DOHH2 (cell line): ENCODE results near the gene CEACAM21.
A peak's percentile ranks its signal among the peaks of the same experiment; 100 is the strongest.

Experiments used
- H3F3A ChIP-seq: fragments of 200-600 bp; sonication (generic), shearing (Covaris generic); 2 replicates; pipeline ENCODE4 v1.6.0; 2016; ENCODE audit warnings: antibody characterized with exemption, mild to moderate bottlenecking; ENCODE audit not compliant: control insufficient read depth, insufficient read depth
- H3K27ac ChIP-seq: fragments of 200-600 bp; sonication (generic); 2 replicates; pipeline ENCODE4 v1.5.1; 2014; ENCODE audit warnings: low read depth, mild to moderate bottlenecking, low read length, moderate library complexity
- H3K27me3 ChIP-seq: fragments of 200-600 bp; sonication (generic); 2 replicates; pipeline ENCODE4 v1.6.1; 2014; ENCODE audit warnings: mild to moderate bottlenecking, low read length, mixed read lengths; ENCODE audit not compliant: control insufficient read depth
- H3K36me3 ChIP-seq: fragments of 200-600 bp; sonication (generic); 2 replicates; pipeline ENCODE4 v1.6.1; 2014; ENCODE audit warnings: mild to moderate bottlenecking, low read length, moderate library complexity, mixed read lengths; ENCODE audit not compliant: control insufficient read depth
- H3K4me1 ChIP-seq: fragments of 200-600 bp; sonication (generic); 2 replicates; pipeline ENCODE4 v1.6.1; 2014; ENCODE audit warnings: mild to moderate bottlenecking, low read length, mixed read lengths; ENCODE audit not compliant: control insufficient read depth
- H3K4me2 ChIP-seq: fragments of 200-600 bp; sonication (generic); 2 replicates; pipeline ENCODE4 v1.6.0; 2014; ENCODE audit warnings: mild to moderate bottlenecking, low read length, moderate library complexity
- H3K4me3 ChIP-seq: fragments of 200-600 bp; sonication (generic); 2 replicates; pipeline ENCODE4 v1.5.1; 2014; ENCODE audit warnings: mild to moderate bottlenecking, low read length, mixed read lengths
- H3K79me2 ChIP-seq: fragments of 200-600 bp; sonication (generic); 2 replicates; pipeline ENCODE4 v1.6.1; 2014; ENCODE audit warnings: mild to moderate bottlenecking, low read length, mixed read lengths; ENCODE audit not compliant: control insufficient read depth
- H3K9me2 ChIP-seq: fragments of 200-600 bp; sonication (generic); replicated peaks from 2 replicates; pipeline ENCODE4 v1.6.1; 2014; ENCODE audit warnings: mild to moderate bottlenecking, low read length, mixed read lengths; ENCODE audit not compliant: control insufficient read depth
- H3K9me3 ChIP-seq: fragments of 200-600 bp; sonication (generic); 2 replicates; pipeline ENCODE4 v1.6.1; 2014; ENCODE audit warnings: antibody characterized with exemption, low read length, mixed read lengths; ENCODE audit not compliant: control insufficient read depth, insufficient read depth
- H4K20me1 ChIP-seq: fragments of 200-600 bp; sonication (generic); 2 replicates; pipeline ENCODE4 v1.6.0; 2014; ENCODE audit warnings: low read depth, mild to moderate bottlenecking, antibody characterized with exemption, low read length, moderate library complexity; ENCODE audit not compliant: control insufficient read depth, insufficient read depth
- EZH2phosphoT487 ChIP-seq: fragments of 200-600 bp; sonication (generic); IDR thresholded peaks from 2 replicates; pipeline ENCODE4 v1.6.1; 2017; ENCODE audit warnings: borderline replicate concordance, mild to moderate bottlenecking, antibody characterized with exemption, low read length, moderate library complexity, mixed read lengths
- TF ChIP-seq, protein P1 (sequence below): fragments of 200-600 bp; sonication (generic); IDR thresholded peaks from one replicate; pipeline ENCODE4 v1.5.1; 2014; ENCODE audit warnings: antibody characterized with exemption, mild to moderate bottlenecking, low read depth, low read length; ENCODE audit not compliant: poor library complexity, severe bottlenecking

Gene CEACAM21

DNA sequence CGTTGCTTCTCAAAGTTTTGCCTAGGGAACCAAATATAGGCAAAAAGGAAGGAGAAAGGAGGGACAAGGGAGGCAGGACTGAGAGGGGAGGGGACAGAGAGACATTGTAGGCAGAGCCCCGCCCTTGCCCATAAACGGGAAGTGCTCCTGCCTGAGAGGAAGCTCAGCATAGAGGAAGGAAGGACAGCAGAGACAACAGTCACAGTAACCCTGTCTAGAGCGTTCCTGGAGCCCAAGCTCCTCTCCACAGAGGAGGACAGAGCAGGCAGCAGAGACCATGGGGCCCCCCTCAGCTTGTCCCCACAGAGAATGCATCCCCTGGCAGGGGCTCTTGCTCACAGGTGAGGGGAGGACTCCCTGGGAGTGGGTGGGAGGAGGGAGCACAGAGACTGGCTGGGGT lies at the start of gene CEACAM21:
Gene CEACAM21, plus strand, starts transcription at position 169 of the 400 bp plus-strand sequence. Its CDS starts 109 bp downstream, at position 278.
- Histone ChIP-seq H3F3A (no peaks in the 10 kb centered on the region), H3K4me1 (peaks cover 10% of the 10 kb centered on the region), H3K27ac (no peak within 1 kb of the TSS), H3K79me2 (no peaks in the 10 kb centered on the region), H3K36me3 (no peaks in the 10 kb centered on the region), H4K20me1 (no peaks in the 10 kb centered on the region), H3K9me3 (peaks cover 4% of the 10 kb centered on the region; the same call in 1 of the 2 replicates), H3K9me2 (no peaks in the 10 kb centered on the region), H3K4me2 (peak within 1 kb of the TSS; percentile 60), H3K4me3 (peak within 1 kb of the TSS; percentile 58), H3K27me3 (peaks cover 3% of the 10 kb centered on the region; the same call in 1 of the 2 replicates)
- TF ChIP-seq, protein P1, sequence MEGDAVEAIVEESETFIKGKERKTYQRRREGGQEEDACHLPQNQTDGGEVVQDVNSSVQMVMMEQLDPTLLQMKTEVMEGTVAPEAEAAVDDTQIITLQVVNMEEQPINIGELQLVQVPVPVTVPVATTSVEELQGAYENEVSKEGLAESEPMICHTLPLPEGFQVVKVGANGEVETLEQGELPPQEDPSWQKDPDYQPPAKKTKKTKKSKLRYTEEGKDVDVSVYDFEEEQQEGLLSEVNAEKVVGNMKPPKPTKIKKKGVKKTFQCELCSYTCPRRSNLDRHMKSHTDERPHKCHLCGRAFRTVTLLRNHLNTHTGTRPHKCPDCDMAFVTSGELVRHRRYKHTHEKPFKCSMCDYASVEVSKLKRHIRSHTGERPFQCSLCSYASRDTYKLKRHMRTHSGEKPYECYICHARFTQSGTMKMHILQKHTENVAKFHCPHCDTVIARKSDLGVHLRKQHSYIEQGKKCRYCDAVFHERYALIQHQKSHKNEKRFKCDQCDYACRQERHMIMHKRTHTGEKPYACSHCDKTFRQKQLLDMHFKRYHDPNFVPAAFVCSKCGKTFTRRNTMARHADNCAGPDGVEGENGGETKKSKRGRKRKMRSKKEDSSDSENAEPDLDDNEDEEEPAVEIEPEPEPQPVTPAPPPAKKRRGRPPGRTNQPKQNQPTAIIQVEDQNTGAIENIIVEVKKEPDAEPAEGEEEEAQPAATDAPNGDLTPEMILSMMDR = no peak
- TF ChIP-seq EZH2phosphoT487 = no peak

DNA sequence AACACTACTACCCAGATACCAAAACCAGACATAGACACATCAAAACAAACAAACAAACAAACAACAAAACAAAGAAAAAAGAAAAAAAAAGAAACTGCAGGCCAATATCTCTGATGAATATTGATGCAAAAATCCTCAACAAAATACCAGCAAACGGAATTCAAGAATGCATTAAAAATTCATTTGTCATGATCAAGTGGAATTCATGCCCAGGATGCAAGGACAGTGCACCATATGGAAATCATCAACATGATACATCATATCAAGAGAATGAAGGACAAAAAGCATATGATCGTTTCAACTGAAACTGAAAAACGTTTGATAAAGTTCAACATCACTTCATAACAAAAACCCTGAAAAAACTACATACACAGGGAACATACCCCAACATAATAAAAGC lies 48.9 kb upstream of the CEACAM21 start:
- no peaks in the 10 kb centered on the region for H3K9me3 ChIP-seq
- H3K27me3 ChIP-seq = peaks cover 82% of the 10 kb centered on the region
- no peak overlapping the region for H3K4me2 ChIP-seq
- no peaks in the 10 kb centered on the region for H3K79me2 ChIP-seq
- peaks cover 30% of the 10 kb centered on the region for H3K4me1 ChIP-seq
- no peaks in the 10 kb centered on the region for H4K20me1 ChIP-seq
- H3K36me3 ChIP-seq = no peaks in the 10 kb centered on the region
- peaks cover 5% of the 10 kb centered on the region; the same call in 1 of the 2 replicates for H3F3A ChIP-seq
- TF ChIP-seq, protein P1 = no peak
- no peak for TF ChIP-seq EZH2phosphoT487
- H3K9me2 ChIP-seq = no peaks in the 10 kb centered on the region
- no peak overlapping the region for H3K4me3 ChIP-seq
- H3K27ac ChIP-seq = no peak overlapping the region

DNA sequence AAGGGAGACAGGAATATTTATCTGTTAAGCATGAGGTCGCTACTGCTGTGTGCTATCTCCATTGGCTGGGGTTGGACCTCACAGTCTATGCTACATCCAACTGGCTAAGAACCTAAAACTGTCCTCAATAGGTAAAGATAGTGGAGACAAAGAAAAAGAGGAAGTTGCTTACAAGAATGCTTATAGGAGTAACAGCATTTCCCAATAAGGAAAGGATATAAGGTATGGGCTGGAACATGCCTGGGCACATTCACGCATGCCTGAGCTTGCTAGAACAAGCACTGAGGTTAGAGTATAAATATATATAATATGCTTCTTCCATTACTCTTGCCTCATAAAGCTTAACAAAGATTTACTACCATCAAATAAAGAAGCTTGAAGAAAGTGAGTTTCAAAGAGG lies 47.9 kb upstream of the CEACAM21 start:
- H3K4me1 ChIP-seq = peaks cover 33% of the 10 kb centered on the region
- H3K27ac ChIP-seq = no peak overlapping the region
- no peaks in the 10 kb centered on the region for H3K9me2 ChIP-seq
- H3K79me2 ChIP-seq = no peaks in the 10 kb centered on the region
- H3K4me3 ChIP-seq = no peak overlapping the region
- H3K27me3 ChIP-seq = peaks cover 72% of the 10 kb centered on the region
- no peak overlapping the region for H3K4me2 ChIP-seq
- H4K20me1 ChIP-seq = no peaks in the 10 kb centered on the region
- TF ChIP-seq, protein P1 = no peak
- no peak for TF ChIP-seq EZH2phosphoT487
- H3K9me3 ChIP-seq = no peaks in the 10 kb centered on the region
- peaks cover 5% of the 10 kb centered on the region; the same call in 1 of the 2 replicates for H3F3A ChIP-seq
- H3K36me3 ChIP-seq = no peaks in the 10 kb centered on the region
